Colonic mucosa (tissue), 4 donors: Measurements from ENCODE around the gene SLC2A4RG. TPM values are rescaled to one million over a fixed set of nuclear protein-coding genes. Genes with fewer than 3 reads are reported as not detected.

ENCODE experiments used
- DNase-seq: peaks from one replicate; pipeline ENCODE4 v3.0.0-alpha.2; 2020
- H3K27ac ChIP-seq: fragments of 200-600 bp; one replicate; pipeline ENCODE4 v1.8.0; 2021
- H3K27me3 ChIP-seq: fragments of 200-600 bp; one replicate; pipeline ENCODE4 v1.8.0; 2021
- H3K36me3 ChIP-seq: fragments of 200-600 bp; one replicate; pipeline ENCODE4 v1.8.0; 2021
- H3K4me1 ChIP-seq: fragments of 200-600 bp; one replicate; pipeline ENCODE4 v1.8.0; 2021; ENCODE audit warnings: mild to moderate bottlenecking
- H3K4me3 ChIP-seq: fragments of 200-600 bp; one replicate; pipeline ENCODE4 v1.8.0; 2021
- H3K9ac ChIP-seq, 2 donors: one replicate each; pipeline ENCODE4 v1.7.0; 2013; ENCODE audit warnings: control low read depth in 2 of 2, low read depth in 2 of 2, low read length in 2 of 2
- H3K9me3 ChIP-seq: fragments of 200-600 bp; one replicate; pipeline ENCODE4 v1.8.0; 2021
- CTCF ChIP-seq: fragments of 200-600 bp; IDR thresholded peaks from one replicate; pipeline ENCODE4 v1.8.0; 2022; ENCODE audit warnings: antibody characterized with exemption, mild to moderate bottlenecking
- intact Hi-C: fragments of 100-400 bp; cut with DNase I; formaldehyde crosslinking; loops from one replicate; pipeline ENCODE4 v1.14.1; 2022
- total RNA-seq, 2 donors: library from RNA; stranded (reverse); fragmentation: NEBNext Ultra II Directional in 1 of 2; extraction: Animal tissue kit (Norgen Biotek cat#: 25700) in 1 of 2; gene quantifications; one replicate each; pipeline ENCODE4 v1.2.1, GENCODE V29; 2021
- donor health status: healthy.
- donor health status: DM: no; HTN: no; CAD: no.
- donor health status: DM: no; HTN: no; CAD: no.

The SLC2A4RG gene
- total RNA-seq, 2 donors from 2014 or later: 44.3 to 75.3 TPM

GRCh38 chr20:63759377-63759901, 19.9 kb downstream of the SLC2A4RG start:
- Histone ChIP-seq H3K4me1 (no peaks in the 10 kb centered on the region), H3K9ac (no peak overlapping the region), H3K4me3 (no peak overlapping the region), H3K27me3 (no peaks in the 10 kb centered on the region), H3K36me3 (no peaks in the 10 kb centered on the region), H3K9me3 (no peaks in the 10 kb centered on the region), H3K27ac (no peak overlapping the region)
- DNase-seq: no peak
- TF ChIP-seq CTCF: no peak
- intact Hi-C loops: no loop called here

DNA sequence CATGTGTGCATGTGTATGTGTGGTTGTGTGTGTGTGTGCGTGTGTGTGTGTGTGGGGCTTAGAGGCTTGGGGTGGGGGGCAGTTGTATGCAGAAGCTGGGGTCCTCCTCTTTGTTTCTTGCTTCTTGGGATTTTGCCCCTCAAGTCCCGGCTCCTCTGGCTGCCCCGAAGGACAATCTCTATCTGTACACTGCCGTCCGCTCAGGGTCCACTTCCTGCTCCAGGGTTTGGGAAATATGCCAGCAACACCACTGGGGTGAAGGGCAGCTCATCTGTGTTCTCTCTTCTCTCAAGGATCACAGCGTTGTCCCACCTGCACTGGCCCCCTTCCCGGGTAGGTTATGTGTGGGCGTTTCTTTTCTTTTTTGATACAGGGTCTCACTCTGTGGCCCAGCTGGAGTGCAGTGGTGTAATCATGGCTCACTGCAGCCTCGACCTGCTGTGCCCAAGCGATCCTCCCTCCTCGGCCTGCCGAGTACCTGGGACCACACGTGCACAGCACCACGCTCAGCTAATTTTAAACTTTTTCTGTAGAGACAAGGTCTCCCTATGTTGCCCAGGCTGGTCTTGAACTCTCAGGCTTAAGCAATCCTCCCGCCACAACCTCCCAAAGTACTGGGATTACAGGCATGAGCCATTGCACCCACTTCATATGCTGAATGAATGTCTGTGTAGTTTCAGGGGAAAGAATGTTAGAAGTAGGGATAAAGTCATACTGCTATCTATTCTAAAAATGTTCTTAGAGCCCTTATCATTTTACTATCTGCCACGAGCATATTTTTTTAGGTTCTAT, 25.7 kb downstream of the SLC2A4RG start:
- no peaks in the 10 kb centered on the region for H3K27me3 ChIP-seq
- no peak for TF ChIP-seq CTCF
- no peak overlapping the region for H3K4me3 ChIP-seq
- H3K27ac ChIP-seq: no peak overlapping the region
- no peaks in the 10 kb centered on the region for H3K36me3 ChIP-seq
- no peak for DNase-seq
- intact Hi-C loops: no loop called here
- no peaks in the 10 kb centered on the region for H3K4me1 ChIP-seq
- no peak overlapping the region for H3K9ac ChIP-seq
- no peaks in the 10 kb centered on the region for H3K9me3 ChIP-seq

DNA sequence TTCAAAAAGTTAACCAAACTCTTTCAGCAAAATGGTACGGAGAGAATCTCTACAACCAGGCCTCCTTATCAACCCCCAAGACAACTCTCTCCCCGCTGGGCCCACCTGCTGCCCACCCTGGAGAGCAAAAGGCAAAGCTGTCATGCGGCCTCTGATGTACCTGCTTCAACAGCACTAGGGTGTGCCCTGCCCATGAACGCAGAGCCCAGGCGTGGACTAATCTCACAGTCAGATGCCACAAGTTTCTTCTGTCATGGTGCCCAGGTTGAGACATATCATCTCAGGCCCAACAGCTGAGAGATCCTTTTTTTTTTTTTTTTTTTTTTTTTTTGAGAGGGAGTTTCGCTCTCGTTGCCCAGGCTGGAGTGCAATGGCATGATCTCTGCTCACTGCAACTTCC, 26.3 kb downstream of the SLC2A4RG start:
- Histone ChIP-seq H3K27me3 (no peaks in the 10 kb centered on the region), H3K36me3 (no peaks in the 10 kb centered on the region), H3K27ac (no peak overlapping the region), H3K4me3 (no peak overlapping the region), H3K9me3 (no peaks in the 10 kb centered on the region), H3K9ac (no peak overlapping the region), H3K4me1 (no peaks in the 10 kb centered on the region)
- intact Hi-C loops: no loop called here
- no peak for TF ChIP-seq CTCF
- no peak for DNase-seq

DNA sequence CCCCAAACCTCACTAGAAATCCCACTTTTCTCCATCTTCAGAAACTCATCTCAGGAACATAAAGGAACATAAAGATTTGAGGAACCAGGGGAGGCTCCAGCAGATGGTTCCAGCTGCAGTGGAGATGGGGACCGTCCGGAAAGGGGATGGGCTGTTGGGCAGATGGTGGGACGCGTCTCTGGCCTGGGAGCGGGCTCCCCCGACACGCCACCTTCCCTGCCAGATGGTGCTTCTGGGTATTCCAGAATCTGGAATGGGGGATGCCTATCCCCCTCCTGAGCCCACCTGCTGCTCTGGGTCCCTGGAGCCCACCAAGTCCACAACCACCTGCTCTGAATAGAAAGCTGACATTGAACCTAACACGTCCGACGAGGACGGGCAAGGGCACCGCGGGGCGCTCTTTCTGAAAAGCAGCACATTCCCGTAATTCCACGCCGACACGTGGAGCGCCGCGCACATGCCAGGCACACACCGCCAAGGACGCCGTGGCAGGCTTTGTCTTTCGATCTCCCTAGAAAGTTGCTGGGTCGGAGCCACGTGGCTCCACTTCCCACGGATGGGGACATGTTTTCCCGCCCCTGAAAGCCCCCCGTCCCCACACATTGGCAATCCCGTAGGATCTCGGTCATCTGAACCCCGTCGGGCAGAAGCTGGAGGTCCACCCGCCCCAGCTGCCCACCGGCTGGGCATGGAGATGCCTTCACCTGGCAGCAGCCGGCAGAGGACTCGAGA, 27.3 kb downstream of the SLC2A4RG start:
- Histone ChIP-seq H3K9me3 (no peaks in the 10 kb centered on the region), H3K4me3 (no peak overlapping the region), H3K4me1 (no peaks in the 10 kb centered on the region), H3K27me3 (no peaks in the 10 kb centered on the region), H3K9ac (no peak overlapping the region), H3K27ac (no peak overlapping the region), H3K36me3 (no peaks in the 10 kb centered on the region)
- no peak for DNase-seq
- TF ChIP-seq CTCF: no peak
- intact Hi-C loops: no loop called here

GRCh38 chr20:63767456-63767855, 27.9 kb downstream of the SLC2A4RG start:
- TF ChIP-seq CTCF: no peak
- H3K27ac ChIP-seq: no peak overlapping the region
- no peaks in the 10 kb centered on the region for H3K9me3 ChIP-seq
- H3K27me3 ChIP-seq: no peaks in the 10 kb centered on the region
- no peaks in the 10 kb centered on the region for H3K4me1 ChIP-seq
- DNase-seq: no peak
- intact Hi-C loops: no loop called here
- no peaks in the 10 kb centered on the region for H3K36me3 ChIP-seq
- no peak overlapping the region for H3K4me3 ChIP-seq
- peak overlapping the region in 1 of 2 donors; percentile 7 for H3K9ac ChIP-seq
